OCI-M2 (cell line): Measurements from ENCODE around the gene OTOG.
"Not testable (repeated sequence)": the region's sequence is repeated elsewhere in the genome, so short reads cannot be mapped to it uniquely, and the experiment has no call there.

ENCODE experiments used
- DNase-seq: peaks from one replicate; lab custom pipeline; 2025; ENCODE audit not compliant: unreplicated experiment; lab: John Stamatoyannopoulos, UW

Gene OTOG

DNA sequence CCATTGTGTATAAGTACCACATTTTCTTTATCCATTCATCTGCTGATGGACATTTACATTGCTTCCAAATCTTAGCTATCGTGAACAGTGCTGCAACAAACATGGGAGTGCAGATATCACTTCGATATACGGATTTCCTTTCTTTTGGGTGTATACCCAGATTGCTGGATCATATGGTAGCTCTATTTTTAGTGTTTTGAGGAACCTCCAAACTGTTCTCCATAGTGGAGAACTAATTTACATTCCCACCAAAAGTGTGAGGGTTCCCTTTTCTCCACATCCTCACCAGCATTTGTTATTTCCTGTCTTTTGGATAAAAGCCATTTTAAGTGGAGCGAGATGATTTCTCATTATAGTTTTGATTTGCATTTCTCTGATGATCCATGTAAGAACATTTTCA, 75.7 kb downstream of the OTOG start:
- not testable (repeated sequence) for DNase-seq

DNA sequence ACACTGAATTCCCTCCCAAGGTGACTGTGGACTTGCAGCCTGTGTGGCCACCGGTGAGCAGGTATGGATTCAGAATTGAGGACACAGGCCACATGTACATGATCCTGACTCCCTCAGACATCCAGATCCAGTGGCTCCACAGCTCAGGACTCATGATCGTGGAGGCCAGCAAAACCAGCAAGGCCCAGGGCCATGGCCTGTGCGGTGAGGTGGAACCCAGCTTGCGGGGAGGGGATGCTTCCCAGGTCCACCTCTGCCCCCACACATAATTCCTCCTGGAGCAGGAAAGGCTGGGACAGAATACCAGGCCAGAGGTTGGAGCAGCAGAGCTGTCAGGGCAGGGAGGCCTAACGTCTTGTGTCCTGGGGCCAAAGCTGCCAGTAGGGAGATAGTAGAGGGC, 82.1 kb downstream of the OTOG start:
- no peak for DNase-seq

DNA sequence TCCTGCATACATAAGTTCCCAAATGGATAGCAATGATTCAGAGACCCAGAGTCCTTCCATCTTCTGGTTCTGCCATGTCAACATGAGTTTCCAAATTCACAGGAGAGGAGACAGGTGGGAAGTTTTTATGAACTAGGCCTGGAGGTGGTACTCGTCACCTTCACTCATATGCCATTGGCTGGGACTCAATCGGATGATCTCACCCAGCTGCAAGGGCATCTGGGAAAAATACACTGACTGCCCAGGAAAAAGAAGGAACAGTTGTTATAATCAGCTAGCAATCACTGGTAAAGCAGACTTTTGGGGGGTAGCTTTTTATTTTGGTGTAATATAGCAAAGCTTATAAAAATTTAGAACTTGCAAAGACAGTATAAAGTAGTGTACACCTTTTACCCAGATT, 83.9 kb downstream of the OTOG start:
- no peak for DNase-seq

DNA sequence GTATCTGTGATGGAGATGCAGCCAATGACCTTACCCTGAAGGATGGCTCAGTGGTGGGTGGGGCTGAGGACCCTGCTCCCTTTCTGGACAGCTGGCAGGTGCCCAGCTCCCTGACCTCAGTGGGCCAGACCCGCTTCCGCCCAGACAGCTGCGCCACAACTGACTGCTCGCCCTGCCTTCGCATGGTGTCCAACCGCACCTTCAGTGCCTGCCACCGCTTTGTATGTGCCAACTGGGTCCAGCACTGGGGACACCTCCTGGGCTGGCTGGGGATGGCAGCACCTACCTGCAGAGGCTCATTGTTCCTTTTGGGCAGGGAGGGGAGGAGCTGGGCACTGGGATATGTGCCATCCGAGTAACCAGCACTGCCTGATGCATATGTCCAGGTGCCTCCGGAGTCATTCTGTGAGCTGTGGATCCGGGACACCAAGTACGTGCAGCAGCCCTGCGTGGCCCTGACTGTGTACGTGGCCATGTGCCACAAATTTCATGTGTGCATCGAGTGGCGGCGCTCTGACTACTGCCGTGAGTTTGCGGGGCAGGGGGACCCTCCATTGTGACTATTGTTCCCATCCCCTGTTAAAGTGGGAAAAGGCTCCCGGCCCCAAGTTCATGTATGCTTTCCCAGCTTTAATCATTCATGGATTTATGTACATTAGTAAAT, 84.8 kb downstream of the OTOG start:
- DNase-seq = no peak

DNA sequence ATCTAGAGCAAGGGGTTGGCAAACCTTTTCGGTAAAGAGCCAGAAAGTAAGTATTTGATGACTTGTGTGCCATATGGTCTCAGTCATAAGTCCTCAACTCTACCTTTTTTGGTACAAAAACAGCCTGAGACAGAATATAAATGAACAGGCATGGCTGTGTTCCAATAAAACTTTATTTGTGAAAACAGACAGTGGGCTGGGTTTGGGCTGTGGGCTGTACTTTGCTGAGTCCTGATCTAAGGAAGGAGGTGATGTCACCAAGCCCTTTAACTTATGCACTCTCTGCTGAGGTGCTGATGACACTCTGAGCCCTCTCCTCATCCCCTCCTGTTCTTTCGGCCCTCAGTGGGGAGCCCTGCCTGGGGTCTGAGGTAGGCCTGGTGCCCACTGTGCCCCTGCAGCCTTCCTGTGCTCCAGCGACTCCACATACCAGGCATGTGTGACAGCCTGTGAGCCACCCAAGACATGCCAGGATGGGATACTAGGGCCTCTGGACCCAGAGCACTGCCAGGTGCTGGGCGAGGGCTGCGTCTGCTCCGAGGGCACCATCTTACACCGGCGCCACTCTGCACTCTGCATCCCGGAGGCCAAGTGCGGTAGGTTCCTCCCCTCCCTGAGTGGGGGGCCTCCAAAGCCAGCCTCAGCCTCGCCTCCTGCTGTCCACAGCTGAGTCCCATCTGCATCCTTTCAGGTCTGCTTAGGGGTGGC, 86.4 kb downstream of the OTOG start:
- DNase-seq = no peak

DNA sequence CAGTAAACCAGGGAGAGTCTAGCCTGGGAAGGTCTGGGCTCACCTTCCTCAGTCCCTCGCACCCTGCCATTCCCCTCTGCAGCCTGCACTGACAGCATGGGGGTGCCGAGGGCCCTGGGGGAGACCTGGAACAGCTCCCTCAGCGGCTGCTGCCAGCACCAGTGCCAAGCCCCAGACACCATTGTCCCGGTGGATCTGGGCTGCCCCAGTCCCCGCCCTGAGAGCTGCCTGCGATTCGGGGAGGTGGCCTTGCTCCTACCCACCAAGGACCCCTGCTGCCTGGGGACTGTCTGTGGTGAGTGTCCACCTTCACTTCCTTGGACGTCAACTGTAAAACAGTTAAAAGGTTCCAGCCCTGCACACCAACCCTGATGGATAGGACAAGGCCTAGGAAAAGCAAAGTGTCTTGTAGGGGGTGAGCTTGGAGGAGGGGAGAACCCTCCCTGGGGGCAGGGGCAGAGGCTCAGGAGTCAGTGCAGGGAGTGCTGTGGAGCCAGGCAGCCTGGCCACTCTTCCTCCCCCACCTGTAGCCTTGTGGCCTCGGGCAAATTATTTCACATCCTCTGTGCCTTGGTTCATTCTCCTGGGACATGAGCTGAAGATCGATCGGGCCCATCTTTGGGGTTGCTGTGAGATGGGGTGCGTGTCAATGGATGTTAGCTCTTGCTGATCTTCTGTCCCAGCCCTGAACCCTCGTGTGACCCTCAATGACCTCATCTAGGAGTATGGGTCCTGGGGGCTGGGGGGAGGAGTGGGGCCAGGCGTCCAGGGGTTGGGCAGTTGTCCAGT, 87.1 kb downstream of the OTOG start:
- DNase-seq = no peak

DNA sequence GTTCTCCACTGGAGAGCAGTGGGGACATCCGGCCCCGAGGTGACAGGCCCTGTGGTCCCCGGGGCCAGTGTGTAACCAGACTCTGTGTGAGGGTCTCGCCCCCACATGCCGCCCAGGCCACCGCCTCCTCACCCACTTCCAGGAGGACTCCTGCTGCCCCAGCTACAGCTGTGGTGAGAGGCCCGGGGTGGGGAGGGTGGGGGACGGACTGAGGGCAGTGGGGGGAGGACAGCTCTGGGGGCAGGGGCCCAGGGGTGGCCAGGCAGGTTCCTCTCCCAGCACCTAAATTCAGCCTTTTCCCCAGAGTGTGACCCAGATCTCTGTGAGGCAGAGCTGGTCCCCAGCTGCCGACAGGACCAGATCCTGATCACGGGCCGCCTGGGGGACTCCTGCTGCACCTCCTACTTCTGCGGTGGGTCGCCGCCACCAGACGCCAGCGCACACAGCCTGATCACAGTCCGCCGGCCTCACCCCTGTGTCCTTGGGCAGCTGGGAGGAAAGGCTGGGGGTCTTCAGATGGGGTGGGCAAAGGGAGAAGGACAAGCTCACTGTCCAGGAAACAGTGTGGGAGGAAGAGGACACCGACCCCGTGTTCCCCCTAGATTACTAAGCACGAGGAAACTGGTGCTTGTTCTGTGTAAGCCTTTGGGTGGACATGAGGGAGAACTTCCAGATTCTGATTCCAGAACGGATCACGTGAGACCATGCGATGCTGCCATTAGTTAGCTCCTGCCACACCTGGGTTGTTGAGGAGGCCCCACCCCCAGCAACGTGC, 87.9 kb downstream of the OTOG start:
- no peak for DNase-seq

DNA sequence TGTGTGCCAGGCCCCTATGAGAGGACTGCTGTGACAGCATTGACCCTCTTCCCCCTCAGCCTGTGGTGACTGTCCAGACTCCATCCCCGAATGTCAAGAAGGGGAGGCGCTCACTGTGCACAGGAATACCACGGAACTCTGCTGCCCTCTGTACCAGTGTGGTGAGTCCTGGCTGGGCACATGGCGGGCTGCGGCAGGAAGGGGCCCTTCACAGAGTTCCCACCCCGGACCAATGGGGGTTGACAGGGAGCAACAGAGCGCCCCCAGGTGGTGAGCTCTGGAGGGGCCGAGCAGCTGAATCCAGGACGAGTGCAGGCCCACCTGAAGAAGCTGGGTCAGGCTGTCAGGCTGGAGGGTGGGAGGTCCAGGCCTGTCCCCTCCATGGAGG, 88.5 kb downstream of the OTOG start:
- no peak for DNase-seq

DNA sequence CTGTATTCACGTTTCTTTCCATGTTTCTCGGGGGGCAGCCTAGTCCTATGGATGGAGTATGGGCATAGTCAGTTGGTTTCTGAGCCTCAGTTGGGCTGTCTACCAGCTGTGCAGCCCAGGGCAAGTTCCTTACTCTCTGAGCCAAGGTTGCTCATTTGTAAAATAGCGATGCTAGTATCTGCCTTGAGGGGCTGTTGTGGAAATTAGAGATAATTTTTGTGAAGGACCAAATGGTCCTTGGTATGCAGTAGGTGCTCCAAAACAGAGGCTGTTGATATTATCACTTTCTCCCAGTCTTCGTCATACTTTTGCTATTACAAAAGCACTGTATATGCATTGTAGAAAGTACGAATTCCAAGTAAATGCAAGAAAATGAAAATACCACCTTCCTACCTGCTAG, 89.7 kb downstream of the OTOG start:
- no peak for DNase-seq

DNA sequence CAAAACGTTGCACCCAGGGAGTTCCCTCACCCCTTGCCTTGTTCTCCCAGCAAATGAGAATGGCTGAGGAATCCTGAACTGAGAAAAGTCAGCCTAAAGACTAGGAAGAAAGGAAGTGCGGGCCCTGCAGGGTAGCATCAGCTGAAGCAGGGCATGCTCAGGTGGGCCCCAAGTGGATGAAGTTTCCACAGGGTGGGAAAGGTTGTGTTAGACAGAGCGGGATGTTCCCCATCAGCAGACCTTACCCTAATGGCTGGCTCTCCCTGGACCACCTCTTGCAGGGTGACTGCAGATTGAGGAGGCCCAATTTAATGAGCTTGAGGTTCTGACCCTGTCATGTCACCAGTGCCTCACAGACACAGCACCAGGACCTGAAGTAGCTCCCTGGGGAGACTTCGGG, 90.8 kb downstream of the OTOG start:
- no peak for DNase-seq

DNA sequence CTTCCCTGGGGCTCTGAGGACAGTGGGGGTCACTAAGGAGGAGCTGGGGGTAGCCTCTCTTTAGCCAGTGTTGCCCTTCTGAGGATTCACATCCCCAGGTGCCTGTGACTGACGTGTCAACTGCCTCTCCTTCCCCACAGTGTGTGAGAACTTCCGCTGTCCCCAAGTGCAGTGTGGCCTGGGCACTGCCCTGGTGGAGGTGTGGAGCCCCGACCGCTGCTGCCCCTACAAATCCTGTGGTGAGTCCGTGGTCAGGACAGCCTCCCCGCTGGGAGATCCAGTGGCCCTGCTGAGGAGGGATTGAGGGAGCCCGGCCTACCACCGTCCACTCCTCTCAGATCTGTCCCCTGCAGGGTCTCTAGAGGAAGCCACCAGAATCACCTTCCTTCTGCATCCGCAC, 91.3 kb downstream of the OTOG start:
- DNase-seq = no peak

DNA sequence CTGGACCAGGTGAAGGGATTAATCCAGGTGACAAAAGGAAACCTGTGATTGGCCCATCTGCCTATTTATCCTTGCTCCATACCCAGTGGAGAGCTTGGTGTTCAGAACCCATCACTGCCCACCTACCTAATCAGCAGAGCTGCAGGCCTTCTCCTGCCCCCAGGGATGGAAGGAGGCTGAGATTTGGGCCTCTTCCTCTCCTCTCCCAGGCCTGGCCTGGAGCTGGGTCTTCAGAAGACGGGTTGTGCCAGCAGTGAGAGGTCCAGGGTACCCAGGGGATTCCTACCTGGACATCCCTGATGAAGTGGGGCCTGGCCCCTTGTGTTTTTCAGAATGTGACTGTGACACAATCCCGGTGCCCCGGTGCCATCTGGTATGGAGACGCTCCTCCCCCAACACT, 92.0 kb downstream of the OTOG start:
- no peak for DNase-seq

DNA sequence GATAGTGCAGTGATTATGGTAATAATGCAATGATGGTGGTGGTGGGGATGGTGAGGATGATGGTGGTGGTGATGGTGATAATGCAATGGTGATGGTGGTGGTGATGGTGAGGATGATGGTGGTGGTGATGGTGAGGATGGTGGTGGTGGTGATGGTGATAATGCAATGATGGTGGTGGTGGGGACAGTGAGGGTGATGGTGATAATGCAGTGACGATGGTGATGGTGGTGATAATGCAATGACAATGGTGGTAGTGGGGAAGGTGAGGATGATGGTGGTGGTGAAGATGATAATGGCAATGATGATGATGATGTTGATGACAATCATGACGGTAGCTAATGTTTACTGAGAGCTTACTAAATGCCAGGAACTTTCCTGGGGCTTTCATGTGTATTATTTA, 92.7 kb downstream of the OTOG start:
- no peak for DNase-seq

DNA sequence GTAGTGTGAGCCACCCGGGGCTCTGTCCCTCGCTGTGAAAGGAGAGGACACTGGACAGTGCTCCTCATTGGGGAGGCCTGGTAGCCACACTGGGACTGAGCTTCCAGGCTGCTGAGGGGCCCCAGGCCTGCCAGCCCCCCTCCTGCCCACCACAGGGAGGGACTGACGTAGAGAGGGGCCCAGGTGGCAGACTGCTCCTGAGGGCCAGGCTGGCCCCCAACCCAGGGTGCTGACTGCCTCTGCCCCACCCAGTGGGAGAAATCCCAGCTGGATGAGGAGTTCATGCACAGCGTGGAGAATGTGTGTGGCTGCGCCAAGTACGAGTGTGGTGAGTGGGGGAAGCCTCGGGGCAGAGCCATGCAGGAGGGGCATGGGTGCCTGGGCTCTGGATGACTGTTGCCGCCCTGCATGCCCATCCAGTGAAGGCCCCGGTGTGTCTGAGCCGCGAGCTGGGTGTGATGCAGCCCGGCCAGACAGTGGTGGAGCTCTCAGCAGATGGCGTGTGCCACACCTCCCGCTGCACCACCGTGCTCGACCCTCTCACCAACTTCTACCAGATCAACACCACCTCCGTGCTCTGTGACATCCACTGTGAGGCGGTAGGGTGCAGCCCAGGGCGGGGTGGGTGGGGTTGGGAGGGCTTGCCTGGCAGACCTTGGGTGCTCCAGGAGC, 93.6 kb downstream of the OTOG start:
- DNase-seq = no peak

DNA sequence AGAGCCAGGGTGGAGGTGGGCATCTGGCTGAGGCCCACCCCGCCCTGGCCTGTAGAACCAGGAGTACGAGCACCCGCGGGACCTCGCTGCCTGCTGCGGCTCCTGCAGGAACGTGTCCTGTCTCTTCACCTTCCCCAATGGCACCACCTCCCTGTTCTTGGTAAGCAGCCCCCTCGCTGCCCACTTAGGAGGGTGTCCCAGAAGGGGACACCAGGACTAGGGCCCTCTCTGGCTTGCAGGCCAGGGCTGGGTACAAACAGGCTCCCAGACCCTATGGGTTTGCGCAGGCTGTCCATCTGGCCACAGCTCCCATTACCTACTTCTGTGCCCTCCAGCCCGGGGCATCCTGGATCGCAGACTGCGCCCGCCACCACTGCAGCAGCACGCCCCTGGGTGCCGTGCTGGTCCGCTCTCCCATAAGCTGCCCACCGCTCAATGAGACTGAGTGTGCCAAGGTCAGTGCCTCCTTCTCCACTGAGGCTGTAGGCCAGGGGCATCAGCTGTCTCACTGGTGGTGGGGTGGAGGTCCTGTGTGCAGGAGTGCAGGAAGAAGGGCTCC, 94.8 kb downstream of the OTOG start:
- no peak for DNase-seq

DNA sequence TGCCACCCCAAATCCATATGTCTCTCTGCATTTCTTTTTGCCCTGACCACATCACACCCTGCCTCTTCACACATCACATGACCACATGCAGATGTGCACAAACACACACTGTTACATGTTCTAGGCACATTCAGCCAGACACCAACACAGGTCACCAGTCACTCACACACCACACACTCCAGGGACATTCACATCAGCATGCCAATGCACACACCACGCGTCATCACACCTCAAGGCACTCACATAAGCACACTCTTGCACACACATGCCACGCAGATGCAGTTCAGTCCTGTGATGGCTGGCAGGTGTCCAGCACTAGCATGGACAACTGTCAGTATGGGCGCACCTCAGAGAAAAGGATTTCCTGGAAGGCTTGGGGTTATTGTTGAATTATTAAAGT, 95.3 kb downstream of the OTOG start:
- no peak for DNase-seq

DNA sequence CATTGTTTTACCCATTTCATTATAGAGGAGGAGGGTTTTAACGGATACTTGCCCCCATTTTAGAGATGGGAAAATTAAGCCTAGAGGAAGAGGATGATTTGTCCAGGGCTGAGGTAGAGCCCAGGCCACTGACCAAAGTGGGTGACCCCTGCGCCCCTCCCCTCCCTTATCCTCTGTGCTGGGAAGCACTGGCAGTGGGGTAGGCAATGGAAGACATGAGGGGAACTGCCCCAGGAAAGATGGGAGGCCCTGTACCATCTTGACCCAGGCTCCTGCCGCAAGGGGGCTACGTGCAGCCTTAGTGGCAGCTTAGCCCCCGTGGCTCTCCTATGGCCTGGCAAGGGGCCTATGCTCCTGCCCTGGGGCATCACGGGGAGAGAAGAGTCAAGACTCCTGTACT, 95.9 kb downstream of the OTOG start:
- no peak for DNase-seq

DNA sequence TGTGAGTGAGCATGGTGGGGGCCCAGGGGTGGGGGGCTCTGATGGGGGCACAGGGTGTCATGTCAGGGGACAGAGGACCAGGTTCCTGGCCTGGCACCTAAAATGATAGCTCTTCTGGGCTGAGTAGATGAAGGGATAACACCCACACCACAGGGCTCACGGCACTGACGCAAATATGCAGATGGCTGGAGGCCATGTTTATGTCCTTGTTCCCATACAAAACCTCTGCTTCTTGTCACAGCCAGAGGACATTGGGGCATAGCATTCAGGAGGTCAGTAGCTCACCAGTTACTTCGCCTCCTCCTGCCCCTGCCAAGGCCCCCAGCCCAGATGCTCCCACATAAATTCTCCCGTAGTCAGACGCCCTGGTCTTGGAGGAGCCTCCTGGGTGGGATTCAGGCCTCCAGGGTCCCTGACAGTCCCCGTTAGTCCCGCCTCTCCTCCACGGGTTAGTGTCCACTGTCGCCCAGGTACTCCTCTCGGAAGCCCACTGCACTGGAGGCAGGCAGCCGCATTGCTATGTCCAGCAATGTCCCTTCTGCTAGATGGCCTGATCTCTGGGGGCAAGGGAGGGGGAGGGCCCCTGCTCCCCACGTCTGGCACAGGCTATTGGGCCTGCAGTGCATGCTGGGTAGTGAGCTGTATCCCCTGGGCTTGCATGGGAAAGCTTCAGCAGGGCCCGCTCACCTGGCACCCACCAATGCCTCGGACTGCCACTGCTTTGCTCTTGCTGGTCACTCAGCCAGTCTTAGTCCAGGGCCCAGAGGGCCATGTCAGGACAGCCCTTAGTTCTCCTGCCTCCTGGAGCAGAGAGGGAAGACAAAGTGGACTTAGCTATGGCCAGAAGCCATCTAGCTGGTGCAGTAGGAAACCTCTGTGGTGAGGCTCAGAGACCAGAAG, 96.7 kb downstream of the OTOG start:
- no peak for DNase-seq

DNA sequence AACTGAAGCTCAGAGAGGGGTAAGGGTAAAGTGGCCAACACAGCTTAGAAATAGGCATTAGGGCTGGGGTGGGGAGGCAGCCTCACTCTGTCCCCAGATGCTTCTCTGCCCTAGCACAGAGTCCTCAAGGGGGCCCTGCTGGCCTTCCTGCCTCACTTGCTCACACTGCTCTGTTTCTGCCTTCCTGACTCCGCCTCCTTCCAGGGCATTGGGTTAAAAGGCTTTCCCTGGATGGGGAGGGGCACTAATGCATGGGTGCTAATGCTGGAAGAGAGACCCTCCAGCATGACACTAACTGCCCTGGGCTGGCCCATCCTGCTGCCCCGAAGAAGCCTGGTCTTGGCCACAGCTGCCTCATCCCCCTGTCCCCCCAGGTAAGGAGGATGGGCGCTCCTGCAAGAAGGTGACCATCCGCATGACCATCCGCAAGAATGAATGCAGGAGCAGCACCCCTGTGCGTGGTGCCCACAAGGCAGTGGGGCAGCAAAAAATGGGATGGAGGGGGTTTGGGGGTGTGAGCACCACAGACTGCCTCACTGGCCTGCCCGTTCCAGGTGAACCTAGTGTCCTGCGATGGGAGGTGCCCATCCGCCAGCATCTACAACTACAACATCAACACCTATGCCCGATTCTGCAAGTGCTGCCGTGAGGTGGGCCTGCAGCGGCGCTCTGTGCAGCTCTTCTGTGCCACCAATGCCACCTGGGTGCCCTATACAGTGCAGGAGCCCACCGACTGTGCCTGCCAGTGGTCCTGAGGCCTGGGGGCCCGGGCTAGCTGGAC, 98.3 kb downstream of the OTOG start:
- DNase-seq = no peak
